Peyer's patch (tissue), 4 donors: ENCODE results near the gene SMG6.

Experiments
- CTCF ChIP-seq, 6 experiments: fragments of 450-650 bp in 4 of 6; fragments of 200-600 bp in 2 of 6; sonication (generic) in 1 of 6; IDR thresholded peaks; one replicate each; pipeline ENCODE4 v1.5.1; 2017 to 2019; ENCODE audit warnings: antibody characterized with exemption in 6 of 6, mild to moderate bottlenecking in 3 of 6, moderate library complexity in 1 of 6
- POLR2A ChIP-seq, 2 donors: fragments of 450-650 bp; IDR thresholded peaks; one replicate each; pipeline ENCODE4 v1.5.1; 2017; ENCODE audit warnings: antibody characterized with exemption in 2 of 2, mild to moderate bottlenecking in 2 of 2, moderate library complexity in 2 of 2

GRCh38 chr17:2202996-2203575 lies 100.5 kb downstream of the SMG6 start:
- TF ChIP-seq POLR2A (IDR thresholded peaks at IDR 0.05) = no peak
- TF ChIP-seq CTCF (IDR thresholded peaks at IDR 0.05) = no peak
